HG03095 (cell line): ENCODE measurements around the gene CEP295NL.
"Not testable (repeated sequence)": the region's sequence is repeated elsewhere in the genome, so short reads cannot be mapped to it uniquely, and the experiment has no call there.

Experiments used
- ATAC-seq: cut with Tn5 transposase; IDR thresholded peaks from one replicate; pipeline ENCODE4 v1.9.1; 2021; ENCODE audit warnings: moderate library complexity; ENCODE audit not compliant: unreplicated experiment

Gene CEP295NL

DNA sequence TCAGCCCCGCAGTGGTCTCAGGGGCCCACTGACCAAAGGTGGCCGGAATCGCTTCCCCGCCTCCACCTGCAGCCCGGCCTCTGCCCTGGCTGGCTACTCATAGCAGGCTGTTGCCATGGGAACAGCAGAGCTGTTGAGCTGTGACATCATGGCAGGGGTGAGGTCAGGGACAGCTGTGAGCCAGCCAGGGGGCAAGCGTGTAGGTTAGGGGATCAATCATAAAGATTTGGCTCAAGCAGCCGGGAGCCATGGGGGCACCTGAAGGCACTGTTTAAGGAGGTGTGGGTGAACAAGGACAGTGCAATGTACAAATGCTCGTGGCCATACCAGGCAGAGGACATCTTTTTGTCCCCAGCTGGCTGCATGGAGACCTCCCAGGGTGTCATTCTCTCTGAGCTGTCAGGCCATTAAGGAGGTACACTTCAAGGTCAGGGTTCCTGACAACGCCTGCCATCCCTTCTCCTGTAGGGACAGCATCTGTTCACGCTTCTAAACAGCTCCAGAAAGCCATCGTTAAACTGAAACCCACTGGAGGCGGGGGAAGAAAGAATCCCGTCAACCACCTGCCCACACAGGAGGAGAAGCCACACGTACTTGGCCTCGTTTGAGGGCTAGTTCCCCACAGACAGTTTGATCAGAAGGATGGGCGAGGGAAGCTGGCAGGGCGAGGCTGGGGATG, at the start of gene CEP295NL:
Gene CEP295NL (minus strand): TSS at position 101 of the 679 bp plus-strand sequence. CDS start 1,373 bp downstream, outside the sequence.
- no peak for ATAC-seq

DNA sequence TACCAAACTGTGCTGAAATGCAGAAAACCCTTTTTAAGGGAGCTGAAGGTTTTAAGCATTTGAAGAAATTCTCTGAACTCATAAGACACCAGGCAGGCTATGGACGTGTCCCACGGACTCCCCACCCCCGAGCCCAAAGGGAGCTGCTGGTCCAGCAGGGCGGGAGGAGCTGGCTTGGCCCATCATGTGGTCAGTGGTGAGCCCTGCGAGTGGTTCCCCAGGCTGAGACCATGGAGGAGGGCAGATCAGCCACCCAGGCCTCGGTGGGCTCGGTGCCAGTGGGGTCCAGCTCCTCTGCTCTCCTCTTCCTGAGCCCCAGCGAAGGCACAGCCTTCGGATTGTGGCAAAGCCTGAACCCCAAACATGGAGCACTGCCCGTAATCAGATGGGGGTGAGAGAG, 49.7 kb upstream of the CEP295NL start:
- ATAC-seq, result no peak

GRCh38 chr17:78951967-78952551, 49.1 kb upstream of the CEP295NL start:
- no peak for ATAC-seq

DNA sequence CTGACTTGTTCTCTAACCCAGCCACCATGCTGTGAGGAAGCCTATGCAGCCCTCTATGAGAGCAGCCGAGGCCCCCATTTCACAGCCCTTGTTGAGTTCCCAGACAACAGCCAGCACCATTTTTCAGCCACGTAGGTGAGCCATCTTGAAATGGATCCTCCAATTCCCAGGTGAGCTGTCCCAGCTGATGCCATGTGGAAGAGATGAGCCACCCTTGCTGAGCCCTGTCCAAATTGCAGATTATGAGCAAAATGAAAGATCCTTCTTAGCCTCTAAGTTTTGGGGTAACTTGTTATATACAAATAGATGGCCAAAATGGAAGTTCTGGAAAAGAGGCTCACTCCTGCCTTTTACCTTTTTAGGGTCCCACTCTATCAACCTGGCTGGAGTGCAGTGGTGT, 47.9 kb upstream of the CEP295NL start:
- no peak for ATAC-seq

- no peak for ATAC-seq
Measured at GRCh38 chr17:78947235-78948149, 44.5 kb upstream of the CEP295NL start.

DNA sequence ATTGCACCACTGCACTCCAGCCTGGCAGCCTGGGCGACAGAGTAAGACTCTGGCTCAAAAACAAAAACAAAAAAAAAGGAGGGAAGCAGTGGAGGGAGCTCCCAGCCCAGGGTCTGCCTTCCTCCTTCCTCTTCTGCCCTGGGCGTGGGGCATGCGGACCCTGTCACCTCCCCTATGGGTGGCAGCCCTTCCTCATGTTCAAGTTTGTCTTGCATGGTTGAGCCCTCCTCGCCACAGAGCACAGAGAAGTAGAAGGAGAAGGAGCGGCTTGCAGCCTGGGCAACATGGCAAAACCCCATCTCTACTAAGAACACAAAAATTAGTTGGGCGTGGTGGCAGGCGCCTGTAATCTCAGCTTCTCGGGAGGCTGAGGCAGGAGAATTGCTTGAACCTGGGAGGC, 43.6 kb upstream of the CEP295NL start:
- ATAC-seq, result no peak

- ATAC-seq, result no peak
Measured at GRCh38 chr17:78946131-78946530, 43.1 kb upstream of the CEP295NL start.

GRCh38 chr17:78945455-78945854, 42.5 kb upstream of the CEP295NL start:
- not testable (repeated sequence) for ATAC-seq

- ATAC-seq, result no peak
Measured at GRCh38 chr17:78944956-78945355, 42.0 kb upstream of the CEP295NL start.

DNA sequence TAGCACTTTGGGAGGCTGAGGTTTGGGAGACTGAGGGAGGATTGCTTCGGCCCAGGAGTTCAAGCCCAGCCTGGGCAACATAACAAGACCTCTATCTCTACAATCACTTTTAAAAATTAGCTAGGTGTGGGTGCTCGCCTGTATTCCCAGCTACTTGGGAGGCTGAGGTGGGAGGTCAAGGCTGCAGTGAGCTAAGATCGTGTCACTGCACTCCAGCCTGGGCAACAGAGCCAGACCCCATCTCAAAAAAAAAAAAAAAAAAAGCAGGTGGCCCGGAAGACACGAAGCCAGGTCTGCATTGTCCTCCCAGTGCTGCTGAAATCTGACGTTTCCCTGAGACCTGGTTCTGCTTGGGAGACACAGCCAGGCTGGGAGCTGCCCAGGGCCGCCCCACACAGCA, 41.0 kb upstream of the CEP295NL start:
- no peak for ATAC-seq

DNA sequence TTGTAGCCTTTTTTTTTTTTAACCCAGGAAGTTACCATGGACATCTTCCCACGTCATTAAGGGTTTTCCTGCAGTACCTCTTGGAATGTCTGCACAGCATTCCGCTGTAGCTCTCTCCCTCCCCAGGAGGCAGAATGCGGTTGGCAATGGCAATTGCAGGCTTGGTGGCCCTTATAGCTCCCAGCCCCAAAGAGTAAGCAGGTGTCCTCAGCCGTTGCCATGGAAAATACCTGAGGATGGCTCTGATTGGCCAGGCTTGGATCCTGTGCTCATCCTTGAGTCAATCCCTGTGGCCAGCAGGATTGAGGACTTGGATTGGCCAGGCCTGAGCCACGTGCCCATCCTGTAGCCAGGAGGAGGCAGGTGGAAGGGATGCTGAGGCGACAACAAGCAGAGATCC, 37.7 kb upstream of the CEP295NL start:
- no peak for ATAC-seq

- no peak for ATAC-seq
Measured at GRCh38 chr17:78940258-78940657, 37.3 kb upstream of the CEP295NL start.

DNA sequence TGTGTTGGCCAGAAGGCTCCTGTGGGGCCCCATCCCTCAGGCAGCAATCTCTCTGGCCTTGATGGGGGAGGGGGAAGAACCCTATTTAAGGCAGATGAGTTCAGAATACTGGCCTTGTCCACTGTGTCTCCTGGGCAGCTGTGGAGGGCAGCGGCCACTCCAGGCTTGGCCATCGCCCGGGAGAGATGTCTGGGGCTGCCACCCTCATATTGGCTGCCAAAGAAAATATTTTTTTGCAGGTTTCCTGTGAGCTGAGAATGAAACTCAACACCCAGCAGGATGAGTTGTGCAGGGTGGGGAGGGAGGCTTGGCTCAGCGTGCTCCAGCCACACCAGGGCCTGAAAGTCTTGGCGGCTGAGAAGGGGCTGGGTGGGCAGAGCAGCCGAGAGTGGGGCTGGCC, 36.6 kb upstream of the CEP295NL start:
- no peak for ATAC-seq

DNA sequence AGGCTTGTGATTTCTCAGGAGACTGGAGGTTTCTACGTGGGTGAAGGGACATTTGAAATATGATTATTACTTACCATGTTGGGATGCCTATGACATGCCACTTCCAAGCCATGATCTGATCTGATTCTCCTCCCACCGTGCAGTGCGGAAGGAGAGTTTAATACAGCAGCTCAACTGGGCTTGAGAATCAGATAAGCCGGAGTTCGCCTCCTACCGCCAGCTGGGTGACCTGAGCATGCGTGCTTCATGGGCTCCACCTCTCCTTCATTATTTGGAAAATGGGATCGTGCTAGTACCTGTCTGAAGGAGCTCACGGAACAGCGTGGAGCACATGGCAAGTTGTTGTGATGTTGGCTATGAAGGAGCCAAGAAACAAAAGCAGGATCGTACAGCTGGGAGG, 34.6 kb upstream of the CEP295NL start:
- no peak for ATAC-seq

- no peak for ATAC-seq
Measured at GRCh38 chr17:78935419-78936323, 32.7 kb upstream of the CEP295NL start.

DNA sequence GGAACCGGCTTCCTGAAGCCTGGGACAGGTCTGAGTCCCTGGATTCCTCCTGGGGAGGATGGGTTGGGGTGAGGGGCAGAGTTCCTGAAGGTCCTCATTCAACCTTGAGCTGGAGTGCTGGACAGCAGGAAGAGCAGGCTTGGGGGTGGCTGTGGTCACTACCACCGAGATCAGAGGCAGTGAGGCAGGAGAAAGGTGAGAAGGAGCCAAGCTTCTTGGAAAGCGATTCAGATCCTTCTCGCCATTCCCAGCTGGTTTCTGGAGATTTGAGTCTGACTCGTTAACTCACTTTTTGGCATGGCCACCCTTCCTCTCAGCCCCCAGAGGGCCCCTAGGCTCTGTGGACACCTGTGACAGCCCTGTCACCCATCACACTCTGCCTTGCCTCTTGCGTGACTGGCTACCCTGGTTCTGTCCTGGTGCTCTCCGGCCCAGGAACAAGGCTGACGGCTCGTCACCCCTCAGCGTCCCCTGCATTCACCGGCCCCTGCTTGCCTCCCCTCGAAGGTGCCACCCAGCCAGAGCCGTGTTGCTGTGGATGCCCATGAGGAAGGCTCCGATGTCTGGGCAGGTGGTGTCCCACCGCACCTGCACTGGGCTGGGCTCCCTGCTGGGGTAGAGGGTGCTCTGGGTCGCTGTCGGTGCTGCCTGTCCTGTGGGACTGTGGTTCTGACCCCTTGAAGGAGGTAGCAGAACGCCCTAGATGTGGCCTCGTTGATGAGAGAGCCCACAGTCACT, 31.8 kb upstream of the CEP295NL start:
- no peak for ATAC-seq

DNA sequence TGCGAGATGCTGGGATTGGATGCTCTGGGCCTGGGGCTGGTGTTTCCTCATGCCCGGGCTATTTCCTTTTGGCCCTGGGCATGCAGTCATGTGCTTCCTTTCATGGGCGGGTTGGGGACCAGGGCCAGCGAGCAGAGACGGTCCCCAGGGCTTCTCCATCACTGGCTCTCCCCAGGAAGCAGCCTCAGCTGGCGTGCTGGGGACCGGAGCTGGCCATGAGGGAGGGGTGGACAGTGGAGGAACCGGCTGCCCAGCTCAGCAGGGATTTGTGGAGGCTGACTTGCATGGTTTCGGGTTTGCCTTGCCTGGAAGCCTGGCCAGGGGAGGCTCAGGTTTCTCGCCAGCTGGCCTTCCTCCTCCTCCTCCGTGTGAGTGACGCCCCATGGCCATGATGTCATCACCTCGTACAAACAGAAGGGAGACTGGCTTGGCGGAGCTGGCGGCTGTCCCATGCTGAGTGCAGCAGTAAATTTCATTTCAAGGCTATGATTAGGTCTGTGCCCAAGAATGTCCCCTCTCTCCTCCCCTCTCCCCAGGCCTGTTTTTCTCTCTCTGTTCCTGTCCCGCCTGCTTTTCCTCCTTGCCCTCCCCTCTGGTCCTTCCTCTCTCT, 31.1 kb upstream of the CEP295NL start:
- ATAC-seq, result no peak

GRCh38 chr17:78933025-78933958, 30.3 kb upstream of the CEP295NL start:
- ATAC-seq, result no peak
